ENCODE results near the gene RFK.
"Not testable (repeated sequence)": the region's sequence is repeated elsewhere in the genome, so short reads cannot be mapped to it uniquely, and the experiment has no call there.

RFK gene

DNA sequence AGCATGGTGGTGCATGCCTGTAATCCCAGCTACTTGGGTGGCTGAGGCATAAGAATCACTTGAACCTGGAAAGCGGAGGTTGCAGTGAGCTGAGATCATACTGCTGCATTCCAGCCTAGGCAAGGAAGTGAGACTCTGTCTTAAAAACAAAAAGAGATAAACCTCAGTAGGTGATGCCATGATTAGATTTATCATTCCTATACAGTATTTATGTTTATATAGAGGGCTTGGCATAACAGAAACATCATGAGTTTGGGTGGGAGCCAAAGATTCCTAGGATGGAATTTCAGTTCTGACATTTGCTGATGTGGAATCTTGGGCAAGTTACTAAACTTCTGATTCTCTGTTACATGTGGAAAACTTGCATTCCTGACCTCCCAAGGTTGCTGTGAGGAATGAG is 22.3 kb downstream of the RFK start:
- DNase-seq (ENCODE audit: low read depth in 2 of 3, low spot score in 2 of 3): no peak

DNA sequence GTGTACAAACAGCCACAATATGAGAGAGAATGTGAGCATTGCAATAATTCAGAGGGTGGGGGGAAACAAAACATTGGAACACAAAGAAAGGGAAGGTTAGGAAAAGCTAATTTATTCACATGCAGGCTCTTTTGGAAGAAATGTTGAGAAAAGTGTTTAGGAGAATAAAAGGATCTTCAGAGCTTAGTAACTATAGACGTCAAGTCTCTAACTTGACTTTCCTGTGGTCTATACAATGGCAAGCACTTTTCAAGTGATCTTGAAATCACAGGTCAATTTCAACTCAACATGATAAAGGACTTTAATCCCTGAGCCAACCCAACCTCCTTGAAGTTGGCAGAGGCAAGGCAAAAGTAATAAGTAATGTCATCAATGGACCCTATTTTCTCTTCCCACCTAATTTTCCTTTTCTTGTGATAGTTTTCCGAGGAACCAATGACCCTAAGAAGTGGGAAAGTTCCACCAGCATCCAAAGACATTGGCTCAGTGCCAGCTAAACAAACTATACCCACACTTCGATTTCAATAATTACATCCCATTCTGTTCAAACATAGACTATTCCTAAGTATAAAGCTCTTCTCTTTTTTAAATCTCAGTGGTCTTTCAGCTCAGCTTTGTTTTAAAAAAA is 23.7 kb downstream of the RFK start:
- DNase-seq (ENCODE audit: low read depth in 2 of 3, low spot score in 2 of 3): no peak

GRCh38 chr9:76369583-76369982 is 24.6 kb downstream of the RFK start:
- DNase-seq (ENCODE audit: low read depth in 2 of 3, low spot score in 2 of 3): no peak

GRCh38 chr9:76366275-76366674 is 28.0 kb downstream of the RFK start:
- DNase-seq (ENCODE audit: low read depth in 2 of 3, low spot score in 2 of 3): no peak

- DNase-seq (ENCODE audit: low read depth in 2 of 3, low spot score in 2 of 3): no peak
Measured at GRCh38 chr9:76365028-76365427, 29.2 kb downstream of the RFK start.

GRCh38 chr9:76363032-76363395 is 31.2 kb downstream of the RFK start:
- no peak for DNase-seq (ENCODE audit: low read depth in 2 of 3, low spot score in 2 of 3)

DNA sequence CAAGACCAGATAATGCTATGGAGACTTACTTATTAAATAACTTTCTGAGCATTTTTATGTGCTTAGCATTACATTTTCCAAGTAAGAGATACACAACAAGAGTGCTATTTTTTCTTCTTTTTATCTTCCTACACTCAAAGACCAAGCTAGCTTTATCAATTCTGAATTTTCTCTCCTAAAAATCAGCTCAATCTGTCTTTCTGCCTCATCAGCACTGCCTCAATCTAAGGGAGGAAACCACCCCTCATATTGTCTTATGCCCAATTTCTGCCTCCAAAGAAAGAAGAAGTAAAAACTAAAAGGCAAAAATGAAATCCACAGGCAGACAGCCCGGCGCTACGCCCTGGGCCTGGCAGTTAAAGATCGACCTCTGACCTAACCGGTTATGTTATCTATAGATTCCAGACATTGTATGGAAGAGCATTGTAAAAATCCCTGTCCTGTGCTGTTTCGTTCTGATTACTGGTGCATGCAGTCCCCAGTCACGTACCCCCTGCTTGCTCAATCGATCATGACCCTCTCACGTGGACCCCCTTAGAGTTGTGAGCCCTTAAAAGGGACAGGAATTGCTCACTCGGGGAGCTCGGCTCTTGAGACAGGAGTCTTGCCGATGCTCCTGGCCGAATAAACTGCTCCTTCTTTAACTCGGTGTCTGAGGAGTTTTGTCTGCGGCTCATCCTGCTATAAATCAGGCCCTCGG is 31.7 kb downstream of the RFK start:
- not testable (repeated sequence) for DNase-seq (ENCODE audit: low read depth in 2 of 3, low spot score in 2 of 3)

GRCh38 chr9:76359766-76360165 is 34.5 kb downstream of the RFK start:
- no peak for DNase-seq (ENCODE audit: low read depth in 2 of 3, low spot score in 2 of 3)

DNA sequence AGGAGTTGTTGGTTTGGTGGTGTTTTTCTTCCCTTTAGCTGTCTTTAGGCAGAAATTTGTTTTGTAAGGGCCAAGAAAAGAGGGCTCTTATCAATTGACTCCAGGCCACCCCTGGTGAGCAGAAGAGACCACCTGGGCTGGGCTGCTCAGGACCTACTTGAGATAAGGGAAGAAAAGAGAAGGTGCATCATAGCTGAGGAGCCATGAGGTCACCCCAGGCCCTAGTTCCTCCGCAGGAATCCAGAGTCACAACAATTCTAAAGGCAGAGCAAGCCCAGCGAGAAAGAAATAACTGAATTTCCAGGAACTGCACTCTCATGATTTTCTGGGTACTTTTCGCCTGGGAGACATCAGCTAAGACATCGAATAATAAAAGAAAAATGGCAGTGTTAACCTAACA is 34.9 kb downstream of the RFK start:
- DNase-seq (ENCODE audit: low read depth in 2 of 3, low spot score in 2 of 3): no peak

DNA sequence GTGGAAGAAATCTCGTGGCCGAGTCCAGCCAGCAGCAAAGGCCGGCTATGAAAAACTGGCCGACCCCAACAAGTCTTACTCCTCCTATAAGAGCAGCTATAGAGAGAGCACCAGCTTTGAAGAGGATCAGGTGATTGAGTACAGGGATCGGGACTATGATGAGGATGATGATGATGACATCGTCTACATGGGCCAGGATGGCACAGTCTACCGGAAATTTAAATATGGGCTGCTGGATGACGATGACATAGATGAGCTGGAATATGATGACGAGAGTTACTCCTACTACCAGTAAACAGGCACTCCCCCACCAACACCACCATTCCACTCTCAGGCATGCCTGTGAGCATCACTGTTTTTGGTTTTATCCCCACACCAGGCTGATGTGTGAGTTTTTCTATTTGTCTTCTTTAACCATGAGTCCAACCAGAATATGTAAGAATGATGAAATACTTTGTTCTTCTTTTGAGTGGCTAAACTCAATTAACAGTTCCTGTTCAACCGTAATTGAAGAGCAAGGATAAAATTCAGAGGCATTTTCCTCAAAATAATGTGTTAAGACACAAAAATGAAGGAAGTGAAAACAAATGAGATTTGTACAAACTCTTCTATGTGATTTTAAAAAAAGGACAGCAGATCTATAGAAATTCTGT is 35.5 kb downstream of the RFK start:
- no peak for DNase-seq (ENCODE audit: low read depth in 2 of 3, low spot score in 2 of 3)

DNA sequence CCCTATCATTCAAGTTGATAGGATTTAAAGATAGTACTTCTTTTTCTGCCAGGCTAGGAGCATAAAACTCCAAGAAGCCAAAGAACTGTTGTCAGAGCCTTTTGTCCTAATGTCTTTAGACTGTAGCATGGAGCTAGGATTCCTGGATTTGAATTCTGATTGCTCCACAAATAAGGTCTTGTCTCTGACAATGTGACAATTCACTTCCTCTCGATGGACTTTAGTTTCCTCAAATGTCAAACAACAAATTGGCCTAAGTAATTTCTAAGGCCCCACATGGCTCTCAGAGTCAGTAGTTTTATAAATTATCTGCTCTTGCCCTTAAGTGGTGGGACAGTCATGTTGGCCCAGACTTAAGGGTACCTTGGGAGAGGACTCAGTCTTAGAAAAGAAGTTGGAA is 36.7 kb downstream of the RFK start:
- no peak for DNase-seq (ENCODE audit: low read depth in 2 of 3, low spot score in 2 of 3)

DNA sequence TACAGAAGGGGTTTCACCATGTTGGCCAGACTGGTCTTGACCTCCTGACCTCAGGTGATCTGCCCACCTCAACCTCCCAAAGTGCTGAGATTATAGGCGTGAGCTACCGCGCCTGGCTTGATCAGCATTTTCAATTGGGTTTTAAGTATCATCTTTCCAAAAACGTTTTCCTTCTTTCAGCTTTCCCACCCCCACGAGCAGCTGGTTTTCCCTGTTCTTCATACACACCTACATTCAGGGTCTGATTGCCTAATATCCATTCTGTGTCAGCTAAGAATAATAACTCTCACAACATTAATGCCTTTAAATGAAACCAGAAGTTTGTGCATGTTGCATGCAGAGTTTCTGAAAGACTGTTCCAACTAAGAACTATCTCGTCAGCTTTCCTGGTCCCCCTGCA is 38.3 kb downstream of the RFK start:
- DNase-seq (ENCODE audit: low read depth in 2 of 3, low spot score in 2 of 3): no peak

DNA sequence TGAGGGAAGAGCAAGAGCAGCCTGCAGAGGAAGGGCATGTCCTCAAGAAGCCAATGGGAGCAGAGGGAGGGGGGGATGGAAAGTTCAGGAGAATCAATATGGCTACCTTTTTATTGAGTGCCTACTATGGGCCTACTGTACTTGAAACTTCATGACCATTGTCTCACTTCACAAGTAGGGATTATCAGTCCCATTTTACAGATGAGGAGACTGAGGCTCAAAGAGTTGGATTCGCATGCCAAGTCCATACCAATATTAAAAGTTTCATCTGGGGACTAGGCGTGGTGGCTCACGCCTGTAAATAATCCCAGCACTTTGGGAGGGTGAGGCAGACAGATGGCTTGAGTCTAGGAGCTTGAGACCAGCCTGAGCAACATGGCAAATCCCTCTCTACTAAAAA is 40.0 kb downstream of the RFK start:
- no peak for DNase-seq (ENCODE audit: low read depth in 2 of 3, low spot score in 2 of 3)

- DNase-seq (ENCODE audit: low read depth in 2 of 3, low spot score in 2 of 3): no peak
Measured at GRCh38 chr9:76353280-76353679, 40.9 kb downstream of the RFK start.

- no peak for DNase-seq (ENCODE audit: low read depth in 2 of 3, low spot score in 2 of 3)
Measured at GRCh38 chr9:76352026-76352620, 42.1 kb downstream of the RFK start.

DNA sequence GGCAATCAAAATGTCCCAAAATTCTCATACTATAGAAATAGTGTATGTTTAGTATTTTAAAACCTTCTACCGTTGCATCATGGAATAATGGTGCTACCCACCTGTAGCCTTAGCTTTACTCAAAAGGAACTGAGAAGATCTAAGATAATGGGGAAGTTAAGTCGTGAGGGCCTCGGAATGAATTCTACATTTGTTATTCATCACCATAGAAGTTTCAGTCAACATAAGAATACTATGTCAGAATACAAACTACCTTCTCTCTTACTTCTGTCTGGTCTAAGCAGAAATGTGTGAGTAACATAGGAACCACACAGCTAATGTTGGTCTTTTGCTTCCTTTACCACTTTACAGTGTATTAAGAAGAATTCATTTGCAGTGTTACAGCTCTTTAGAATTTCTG is 43.2 kb downstream of the RFK start:
- DNase-seq (ENCODE audit: low read depth in 2 of 3, low spot score in 2 of 3): no peak

GRCh38 chr9:76349865-76350264 is 44.4 kb downstream of the RFK start:
- DNase-seq (ENCODE audit: low read depth in 2 of 3, low spot score in 2 of 3): no peak

- no peak for DNase-seq (ENCODE audit: low read depth in 2 of 3, low spot score in 2 of 3)
Measured at GRCh38 chr9:76342858-76343257, 51.4 kb downstream of the RFK start.

GRCh38 chr9:76342201-76342600 is 52.0 kb downstream of the RFK start:
- DNase-seq (ENCODE audit: low read depth in 2 of 3, low spot score in 2 of 3): no peak

- DNase-seq (ENCODE audit: low read depth in 2 of 3, low spot score in 2 of 3): no peak
Measured at GRCh38 chr9:76341616-76342015, 52.6 kb downstream of the RFK start.

DNA sequence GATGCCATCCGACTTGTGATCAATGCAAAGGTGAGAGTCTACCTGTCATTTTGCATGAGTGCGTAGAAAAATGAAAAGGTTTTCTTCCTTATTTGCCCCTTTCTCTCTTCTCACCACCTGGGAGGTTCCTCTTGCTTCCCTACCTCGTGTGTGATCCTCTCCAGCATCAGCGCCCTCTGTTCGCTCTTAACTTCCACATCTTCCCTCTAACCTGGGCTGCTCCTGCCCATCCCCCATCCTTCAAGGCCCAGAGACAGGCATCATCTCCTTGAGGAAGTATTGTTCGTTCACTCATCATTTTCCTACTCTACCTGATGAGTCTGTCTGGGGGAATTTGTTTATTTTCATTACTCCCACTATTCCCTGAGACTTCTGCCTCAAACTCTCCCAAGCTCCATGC is 55.8 kb downstream of the RFK start:
- DNase-seq (ENCODE audit: low read depth in 2 of 3, low spot score in 2 of 3): no peak

DNA sequence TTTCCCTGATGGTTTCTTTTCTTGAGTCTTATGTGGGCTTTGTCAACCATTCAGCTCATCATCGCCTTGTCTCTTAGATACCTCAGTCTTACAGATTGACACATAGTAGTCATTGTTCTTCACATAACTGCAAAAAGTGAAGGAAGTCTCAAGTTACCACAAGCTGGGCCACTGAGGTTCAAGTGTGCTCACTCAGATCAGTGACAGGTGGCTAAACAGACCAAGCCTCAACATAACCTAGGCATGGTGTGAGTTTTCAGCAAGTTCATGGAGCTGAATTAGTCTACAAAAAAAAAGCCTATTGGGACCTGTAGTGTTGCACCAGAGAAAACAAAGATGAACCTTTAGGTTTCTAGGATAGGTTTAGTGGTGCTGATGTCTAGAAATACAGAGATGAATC is 58.2 kb downstream of the RFK start:
- DNase-seq (ENCODE audit: low read depth in 2 of 3, low spot score in 2 of 3): no peak
